GM23338 (cell line): ENCODE results near the gene PPP1R27. TPM values are rescaled to one million over a fixed set of nuclear protein-coding genes. Genes with fewer than 3 reads are reported as not detected.

Experiments used
- ATAC-seq: fragments of 200-7000 bp; cut with Tn5 transposase; 3 replicates; pipeline ENCODE4 v1.9.1; 2020
- DNase-seq: peaks from one replicate; pipeline ENCODE4 v3.0.0-alpha.2; 2015; ENCODE audit warnings: low spot score
- H2AFZ ChIP-seq: fragments of 200-600 bp; sonication (generic); 2 replicates; pipeline ENCODE4 v1.8.0; 2016; ENCODE audit warnings: antibody characterized with exemption, mild to moderate bottlenecking, moderate library complexity
- H3F3A ChIP-seq: fragments of 200-600 bp; sonication (generic); replicated peaks from 2 replicates; pipeline ENCODE4 v1.8.0; 2017; ENCODE audit warnings: antibody characterized with exemption, mixed run types, low read depth
- H3K27ac ChIP-seq: fragments of 200-600 bp; sonication (generic); 2 replicates; pipeline ENCODE4 v1.6.1; 2016; ENCODE audit warnings: low read depth
- H3K27me3 ChIP-seq: fragments of 200-600 bp; sonication (generic); 2 replicates; pipeline ENCODE4 v1.8.0; 2016; ENCODE audit warnings: mild to moderate bottlenecking, mixed run types, moderate library complexity; ENCODE audit not compliant: insufficient read depth
- H3K36me3 ChIP-seq: fragments of 200-600 bp; sonication (generic); 2 replicates; pipeline ENCODE4 v1.8.0; 2016; ENCODE audit warnings: mild to moderate bottlenecking; ENCODE audit not compliant: insufficient read depth
- H3K4me1 ChIP-seq: fragments of 200-600 bp; sonication (generic); 2 replicates; pipeline ENCODE4 v1.8.0; 2016; ENCODE audit warnings: mild to moderate bottlenecking, moderate library complexity; ENCODE audit not compliant: insufficient read depth
- H3K4me2 ChIP-seq: fragments of 200-600 bp; sonication (generic); 2 replicates; pipeline ENCODE4 v1.7.1; 2017; ENCODE audit warnings: mixed run types
- H3K4me3 ChIP-seq: fragments of 200-600 bp; sonication (generic); 2 replicates; pipeline ENCODE4 v1.6.1; 2016; ENCODE audit warnings: mixed run types
- H3K79me2 ChIP-seq: fragments of 200-600 bp; sonication (generic); replicated peaks from 2 replicates; pipeline ENCODE4 v1.8.0; 2017; ENCODE audit warnings: mild to moderate bottlenecking; ENCODE audit not compliant: insufficient read depth
- H3K9me2 ChIP-seq: fragments of 200-600 bp; sonication (generic); 2 replicates; pipeline ENCODE4 v1.8.0; 2017; ENCODE audit not compliant: insufficient read depth
- H4K20me1 ChIP-seq: fragments of 200-600 bp; sonication (generic); replicated peaks from 2 replicates; pipeline ENCODE4 v1.8.0; 2017; ENCODE audit warnings: mild to moderate bottlenecking; ENCODE audit not compliant: insufficient read depth
- H3K27ac Mint-ChIP-seq: 2 replicates; pipeline ENCODE4 v1.8.0; 2020; ENCODE audit warnings: inconsistent platforms, mild to moderate bottlenecking, moderate library complexity, mixed read lengths
- H3K27me3 Mint-ChIP-seq: 3 replicates; pipeline ENCODE4 v1.8.0; 2022; ENCODE audit warnings: low read depth, mild to moderate bottlenecking, moderate library complexity, mixed read lengths, inconsistent platforms; ENCODE audit not compliant: insufficient read depth, poor library complexity
- H3K36me3 Mint-ChIP-seq: 3 replicates; pipeline ENCODE4 v1.8.0; 2021; ENCODE audit warnings: low read depth, mild to moderate bottlenecking, inconsistent platforms, moderate library complexity, mixed read lengths
- H3K4me1 Mint-ChIP-seq: 3 replicates; pipeline ENCODE4 v1.8.0; 2020; ENCODE audit warnings: mild to moderate bottlenecking, inconsistent platforms, mixed read lengths
- H3K4me3 Mint-ChIP-seq: 3 replicates; pipeline ENCODE4 v1.8.0; 2021; ENCODE audit warnings: moderate library complexity, mild to moderate bottlenecking, inconsistent platforms, mixed read lengths
- H3K9me3 Mint-ChIP-seq: 3 replicates; pipeline ENCODE4 v1.8.0; 2020; ENCODE audit warnings: moderate library complexity, mild to moderate bottlenecking, inconsistent platforms, mixed read lengths
- CREB1 ChIP-seq: fragments of 250-450 bp; sonication (Bioruptor Pico); IDR thresholded peaks from 2 replicates; pipeline ENCODE4 v1.5.0; 2020; ENCODE audit warnings: low read depth, mild to moderate bottlenecking, moderate library complexity
- EZH2 ChIP-seq: fragments of 200-600 bp; sonication (generic); IDR thresholded peaks from one replicate; pipeline ENCODE4 v1.8.0; 2017; ENCODE audit warnings: antibody characterized with exemption, mild to moderate bottlenecking, low read depth; ENCODE audit not compliant: unreplicated experiment
- EZH2phosphoT487 ChIP-seq: fragments of 200-600 bp; sonication (generic); IDR thresholded peaks from one replicate; pipeline ENCODE4 v1.8.1; 2018; ENCODE audit warnings: antibody characterized with exemption; ENCODE audit not compliant: unreplicated experiment
- JUNB ChIP-seq: IDR thresholded peaks from one replicate; pipeline ENCODE4 v1.6.1; 2016; ENCODE audit warnings: antibody characterized with exemption; ENCODE audit not compliant: unreplicated experiment
- POLR2AphosphoS5 ChIP-seq: IDR thresholded peaks from 2 replicates; pipeline ENCODE4 v1.6.1; 2016; ENCODE audit warnings: antibody characterized with exemption, low read depth
- ZNF331 ChIP-seq: fragments of 250-450 bp; sonication (Bioruptor Pico); IDR thresholded peaks from 2 replicates; pipeline ENCODE4 v1.5.0; 2020; ENCODE audit warnings: low read depth, mild to moderate bottlenecking, moderate library complexity
- ZNF462 ChIP-seq: fragments of 250-450 bp; sonication (Bioruptor Pico); IDR thresholded peaks from 2 replicates; pipeline ENCODE4 v1.5.0; 2020; ENCODE audit warnings: mild to moderate bottlenecking, moderate library complexity
- polyA plus RNA-seq: library from polyadenylated mRNA; unstranded; fragments of >200 nt; fragmentation: Nextera tagmentation; extraction: Ambion mirVana; gene quantifications from 2 replicates; pipeline ENCODE4 v1.2.1, GENCODE V29; 2016
- total RNA-seq: library from RNA; depleted of rRNA; stranded (reverse); fragments of >200 nt; shearing (Covaris generic); gene quantifications from 2 replicates; pipeline ENCODE4 v1.2.3, GENCODE V29; 2014

PPP1R27 gene
- total and polyA plus RNA-seq, 2 experiments from 2014 or later: 0.65 TPM; not detected in 1

- TF ChIP-seq ZNF462: no peak
- TF ChIP-seq EZH2: no peak
- TF ChIP-seq CREB1 (CRISPR knock-in tag): no peak
These were observed 11.6 kb downstream of the PPP1R27 start (continued) for GRCh38 chr17:81822996-81823819.

- DNase-seq (no peak), ATAC-seq (no peak)
- H3K36me3 Mint-ChIP-seq: no peaks in the 10 kb centered on the region
- H3K4me3 Mint-ChIP-seq: no peak overlapping the region
- no peak overlapping the region for H3K4me2 ChIP-seq
- H3K27ac ChIP-seq: no peak overlapping the region
- H3K4me1 ChIP-seq: peaks cover 5% of the 10 kb centered on the region
- no peak overlapping the region for H3K4me3 ChIP-seq
- no peaks in the 10 kb centered on the region for H3K27me3 ChIP-seq
- H3K79me2 ChIP-seq: no peaks in the 10 kb centered on the region
- H3K27me3 Mint-ChIP-seq: peaks cover 5% of the 10 kb centered on the region
- no peaks in the 10 kb centered on the region for H3K9me3 Mint-ChIP-seq
- no peak overlapping the region for H3K27ac Mint-ChIP-seq
- H3F3A ChIP-seq: 0 out of 2 replicates have a peak, but pooled peaks cover 6% of the 10 kb centered on the region
- no peak overlapping the region for H2AFZ ChIP-seq
- H3K4me1 Mint-ChIP-seq: peaks cover 8% of the 10 kb centered on the region
- no peaks in the 10 kb centered on the region for H3K9me2 ChIP-seq
- H4K20me1 ChIP-seq: no peaks in the 10 kb centered on the region
- H3K36me3 ChIP-seq: no peaks in the 10 kb centered on the region
- TF ChIP-seq EZH2phosphoT487: no peak
- TF ChIP-seq JUNB: no peak
- TF ChIP-seq ZNF331 (CRISPR knock-in tag): no peak
- no peak for TF ChIP-seq POLR2AphosphoS5
- TF ChIP-seq CREB1 (CRISPR knock-in tag): no peak
These were observed 12.6 kb downstream of the PPP1R27 start for GRCh38 chr17:81822312-81822637.
